ENCODE measurements around the gene ARMC5.

Gene ARMC5

GRCh38 chr16:31489298-31489564 is 29.9 kb downstream of the ARMC5 start:
- no peak for TF ChIP-seq CTCF (IDR thresholded peaks at IDR 0.05; ENCODE audit: low read depth, low read length, missing control alignments)
- no peak for DNase-seq (ENCODE audit: extremely low read depth, low read depth)
- H3K4me3 ChIP-seq (replicated peaks; ENCODE audit: low read depth, low read length) = no peak overlapping the region

GRCh38 chr16:31489616-31490584 is 30.6 kb downstream of the ARMC5 start:
- no peak for TF ChIP-seq CTCF (IDR thresholded peaks at IDR 0.05; ENCODE audit: low read depth, low read length, missing control alignments)
- no peak for DNase-seq (ENCODE audit: extremely low read depth, low read depth)
- H3K4me3 ChIP-seq (replicated peaks; ENCODE audit: low read depth, low read length) = no peak overlapping the region

GRCh38 chr16:31491778-31492418 is 32.6 kb downstream of the ARMC5 start:
- TF ChIP-seq CTCF (IDR thresholded peaks at IDR 0.05; ENCODE audit: low read depth, low read length, missing control alignments) = no peak
- no peak overlapping the region for H3K4me3 ChIP-seq (replicated peaks; ENCODE audit: low read depth, low read length)
- DNase-seq (ENCODE audit: extremely low read depth, low read depth) = no peak

- DNase-seq (ENCODE audit: extremely low read depth, low read depth) = no peak
- no peak for TF ChIP-seq CTCF (IDR thresholded peaks at IDR 0.05; ENCODE audit: low read depth, low read length, missing control alignments)
- no peak overlapping the region for H3K4me3 ChIP-seq (replicated peaks; ENCODE audit: low read depth, low read length)
Observed at GRCh38 chr16:31493506-31494125, 34.3 kb downstream of the ARMC5 start.

DNA sequence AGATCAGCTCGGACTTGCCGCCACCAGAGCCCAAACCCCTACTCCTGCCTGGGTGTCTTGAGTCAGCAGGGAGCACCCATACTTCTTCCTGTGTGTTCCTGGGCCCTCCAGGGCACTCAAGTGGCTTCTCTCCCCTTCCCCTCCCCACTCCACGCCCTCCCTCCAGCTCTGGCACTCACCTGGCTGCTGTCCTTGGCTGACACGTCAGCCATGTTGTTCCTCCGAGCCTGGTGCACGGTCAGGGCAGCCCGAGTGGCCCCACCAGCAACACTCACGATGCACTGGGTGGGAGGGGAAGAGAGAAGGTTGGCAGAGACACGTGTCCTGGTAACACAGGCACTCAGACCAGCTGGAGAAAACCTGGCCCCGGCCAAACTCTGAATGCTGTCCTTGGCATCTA is 37.4 kb downstream of the ARMC5 start:
- DNase-seq (ENCODE audit: extremely low read depth, low read depth) = no peak
- TF ChIP-seq CTCF (IDR thresholded peaks at IDR 0.05; ENCODE audit: low read depth, low read length, missing control alignments) = no peak
- no peak overlapping the region for H3K4me3 ChIP-seq (replicated peaks; ENCODE audit: low read depth, low read length)

DNA sequence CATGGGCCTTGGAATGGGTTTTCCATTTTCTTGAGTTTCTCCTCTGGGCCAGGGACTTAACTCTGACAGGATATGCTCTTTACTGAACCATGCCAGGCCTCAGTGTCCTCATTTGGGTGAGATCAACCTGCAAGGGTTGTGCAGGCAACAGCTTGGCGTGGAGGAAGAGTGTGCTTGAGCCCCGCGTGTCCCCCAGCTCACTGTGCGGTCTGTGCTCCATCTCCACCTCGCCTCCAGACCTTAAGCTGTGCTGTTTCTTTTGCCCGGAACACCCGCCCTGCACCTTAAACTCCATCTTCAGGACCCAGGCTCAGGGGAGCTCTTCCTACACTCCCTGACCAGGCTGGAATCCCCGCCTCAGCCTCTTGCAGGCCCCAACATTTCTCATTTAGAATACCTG is 39.2 kb downstream of the ARMC5 start:
- DNase-seq (ENCODE audit: extremely low read depth, low read depth) = no peak
- TF ChIP-seq CTCF (IDR thresholded peaks at IDR 0.05; ENCODE audit: low read depth, low read length, missing control alignments) = no peak
- H3K4me3 ChIP-seq (replicated peaks; ENCODE audit: low read depth, low read length) = no peak overlapping the region
